Hematopoietic multipotent progenitor cell treated with erythropoietin and hydrocortisone succinate and interleukin-3 and kit ligand, for 4 days (in vitro differentiated cells): Measurements from ENCODE around the gene S100P.

Experiments
- DNase-seq: peaks from one replicate; pipeline ENCODE4 v3.0.0-alpha.2; 2015

The S100P gene

DNA sequence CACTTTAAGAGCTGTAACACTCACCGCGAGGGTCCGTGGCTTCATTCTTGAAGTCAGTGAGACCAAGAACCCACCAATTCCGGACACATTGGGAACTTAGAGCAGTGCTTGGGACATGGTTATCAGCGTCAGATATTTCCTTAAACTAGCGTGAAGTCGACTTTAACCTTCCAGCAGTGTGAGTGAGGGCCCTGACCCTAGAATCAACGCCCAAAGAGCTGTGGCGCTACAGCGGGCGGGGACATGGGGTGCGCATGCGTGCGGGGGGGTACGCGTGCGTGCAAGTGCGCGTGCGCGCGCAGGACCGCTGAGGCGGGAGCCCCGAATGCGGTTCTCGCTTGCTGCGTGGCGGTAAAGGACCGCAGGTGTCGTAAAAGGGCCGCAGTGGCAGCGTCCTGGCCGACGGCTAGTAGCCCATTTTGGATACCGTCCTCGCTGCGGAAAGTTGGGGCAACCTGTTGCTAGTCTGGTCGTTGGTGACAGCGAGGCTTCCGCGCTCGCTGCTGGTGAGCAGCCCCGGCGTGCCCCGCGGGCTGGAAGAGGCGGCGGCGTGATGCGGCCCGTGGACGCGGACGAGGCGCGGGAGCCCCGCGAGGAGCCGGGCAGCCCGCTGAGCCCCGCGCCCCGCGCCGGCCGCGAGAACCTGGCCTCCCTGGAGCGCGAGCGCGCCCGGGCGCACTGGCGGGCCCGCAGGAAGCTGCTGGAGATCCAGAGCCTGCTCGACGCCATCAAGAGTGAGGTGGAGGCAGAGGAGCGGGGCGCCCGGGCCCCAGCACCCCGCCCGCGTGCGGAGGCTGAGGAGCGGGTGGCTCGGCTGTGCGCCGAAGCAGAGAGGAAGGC, 19.8 kb upstream of the S100P start:
- peak; percentile 98 for DNase-seq

DNA sequence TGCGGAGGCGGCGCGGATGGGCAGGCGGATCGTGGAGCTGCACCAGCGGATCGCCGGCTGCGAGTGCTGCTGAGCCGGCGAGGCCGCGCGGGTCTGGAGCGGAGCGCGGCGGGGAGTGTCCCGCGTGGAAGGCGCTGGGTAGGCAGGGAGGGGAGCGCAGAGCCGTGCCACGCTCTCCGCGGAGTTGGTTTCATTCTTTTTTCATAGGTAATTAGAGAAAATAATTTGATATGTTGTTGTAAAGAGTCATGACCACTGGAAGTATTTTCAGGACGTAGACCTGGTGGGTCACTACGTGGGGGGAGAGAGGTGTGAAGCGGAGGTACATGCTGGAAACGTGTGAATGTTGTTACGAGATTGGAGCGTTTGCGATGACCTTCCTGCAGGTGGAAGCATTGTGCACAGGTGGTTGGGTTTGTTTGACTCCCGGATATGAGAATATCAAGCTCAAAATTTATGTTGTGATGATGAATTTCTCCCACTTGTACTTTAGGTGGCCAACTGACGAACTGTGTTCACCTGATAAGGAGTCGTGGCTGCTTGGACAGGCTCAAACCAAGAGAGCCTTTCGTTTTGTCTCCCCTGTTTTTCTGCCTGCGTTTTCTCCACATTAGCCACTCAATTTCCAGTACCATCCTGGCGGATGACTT, 19.1 kb upstream of the S100P start:
- DNase-seq = peak; percentile 81

DNA sequence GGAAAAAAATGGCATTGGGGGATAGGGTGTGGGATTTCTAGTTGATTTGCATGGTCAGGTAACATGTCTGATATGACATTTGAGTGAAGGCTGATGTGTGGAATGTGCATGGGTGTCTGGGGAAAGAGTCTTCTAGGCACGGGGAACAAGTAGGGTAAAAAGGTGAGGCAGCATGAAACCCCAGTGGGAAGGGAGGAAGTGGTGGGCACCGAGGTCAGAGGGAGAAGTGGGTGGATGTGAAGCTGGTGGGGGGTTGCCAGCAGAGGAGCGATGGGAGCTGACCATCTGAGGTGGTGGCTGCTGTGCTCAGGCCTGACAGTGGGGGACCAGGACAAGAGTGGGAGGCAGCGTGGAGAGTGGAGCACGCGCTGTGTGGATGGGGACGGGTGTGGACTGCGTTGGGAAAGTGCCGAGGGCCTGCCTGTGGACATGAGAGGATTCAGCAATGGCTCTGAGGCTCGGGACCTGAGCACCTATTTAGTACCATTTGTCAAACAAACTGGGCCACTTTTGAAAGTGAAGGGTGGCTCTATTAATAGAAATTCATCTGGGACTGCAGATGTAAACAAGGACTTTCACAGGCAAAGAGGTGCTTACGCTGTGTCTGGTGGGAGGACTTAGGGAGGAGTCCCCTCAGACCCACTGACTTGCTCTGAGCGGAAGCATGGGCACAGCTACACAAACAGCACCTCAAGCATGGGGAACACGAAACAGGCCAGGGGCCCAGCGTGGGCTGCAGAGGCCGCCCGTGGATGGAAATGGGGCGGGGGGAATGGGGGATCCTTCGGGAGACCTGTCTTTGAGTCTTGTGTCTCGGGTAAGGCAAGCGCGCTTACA, 16.7 kb upstream of the S100P start:
- no peak for DNase-seq

DNA sequence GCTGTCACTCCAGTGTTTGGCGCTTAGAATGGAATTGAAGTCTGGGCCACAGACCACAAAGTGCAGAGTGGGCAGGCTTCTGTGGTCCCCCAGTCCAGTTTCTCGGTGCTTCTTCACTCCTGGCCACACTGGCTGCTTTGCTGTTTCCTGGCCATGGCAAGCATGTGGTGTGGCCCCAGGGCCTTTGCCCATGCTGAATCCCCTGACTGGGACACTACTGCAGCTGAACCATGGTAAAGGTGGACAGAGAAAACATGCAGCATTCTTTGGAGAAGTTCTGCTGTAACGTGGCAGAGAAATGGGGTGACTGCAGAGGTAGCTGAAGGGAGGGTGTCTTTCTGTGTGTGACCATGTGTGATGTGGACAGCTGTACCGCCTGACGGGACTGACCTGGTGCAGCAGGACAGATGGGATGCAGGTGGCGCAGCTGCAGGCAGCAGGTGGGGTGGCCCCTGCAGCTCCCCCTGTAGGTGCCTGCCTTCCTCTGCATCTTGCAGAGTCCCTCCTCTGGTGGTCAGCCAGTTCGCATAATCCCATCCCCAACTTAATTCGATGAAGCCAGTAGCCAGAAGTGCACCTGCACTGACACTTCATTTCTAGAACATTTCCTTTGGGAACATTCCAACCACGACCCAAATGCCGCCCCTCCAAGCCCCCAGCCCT, 13.2 kb upstream of the S100P start:
- DNase-seq = no peak

DNA sequence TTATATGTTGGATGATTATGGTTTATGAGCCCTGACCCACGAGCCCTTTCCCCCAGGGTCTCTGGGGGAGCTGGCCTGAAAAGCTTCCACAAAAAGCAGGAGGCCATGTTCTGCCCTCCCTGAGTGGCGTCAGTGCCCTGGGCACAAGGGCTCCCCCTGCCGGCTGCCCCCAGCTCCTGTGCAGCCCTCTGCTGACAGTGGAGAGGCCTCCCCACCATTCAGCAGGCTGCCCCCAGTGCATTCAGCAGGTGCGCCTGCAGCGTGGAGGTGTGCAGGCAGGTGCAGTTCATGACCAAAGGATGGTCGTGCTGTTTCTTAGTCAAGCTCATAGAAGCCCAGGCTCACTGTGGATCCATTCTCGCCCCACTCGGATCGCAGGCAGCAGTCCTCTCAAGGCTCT, 12.5 kb upstream of the S100P start:
- no peak for DNase-seq

DNA sequence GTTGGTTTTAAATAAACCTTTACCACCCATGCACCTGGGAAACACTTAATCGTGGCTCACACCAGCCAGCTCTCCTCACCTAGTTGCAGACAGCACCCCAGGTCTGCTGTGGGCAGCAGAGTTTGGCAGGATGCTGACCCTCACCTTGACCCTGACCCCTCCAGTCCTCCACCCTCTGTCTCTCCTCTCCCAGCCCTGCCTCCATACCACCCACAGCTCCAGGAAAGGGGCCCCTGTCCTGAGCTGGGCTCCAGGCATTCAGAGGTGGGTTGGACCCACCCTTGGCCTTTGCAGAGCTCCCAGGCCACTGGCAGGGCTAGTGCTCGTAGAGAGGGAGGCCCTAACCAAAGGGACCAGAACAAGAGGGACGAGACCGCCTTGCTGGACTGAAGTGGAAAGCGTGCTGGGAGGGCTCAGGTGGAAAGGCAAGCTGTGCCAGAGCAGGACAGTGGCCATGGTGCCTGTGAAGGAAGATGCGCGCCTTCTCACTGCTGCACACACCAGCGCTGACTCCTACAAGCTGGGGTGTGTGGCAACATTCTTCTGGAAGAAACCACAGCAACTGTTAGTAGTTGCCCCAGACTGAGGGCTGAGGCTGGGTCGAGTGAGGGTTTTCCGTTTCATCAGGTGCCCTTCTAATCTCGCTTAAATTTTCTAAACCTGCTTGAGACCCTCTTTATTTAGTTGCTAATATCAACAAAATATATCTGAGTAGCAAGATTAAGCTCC, 10.7 kb upstream of the S100P start:
- DNase-seq = peak; percentile 75

DNA sequence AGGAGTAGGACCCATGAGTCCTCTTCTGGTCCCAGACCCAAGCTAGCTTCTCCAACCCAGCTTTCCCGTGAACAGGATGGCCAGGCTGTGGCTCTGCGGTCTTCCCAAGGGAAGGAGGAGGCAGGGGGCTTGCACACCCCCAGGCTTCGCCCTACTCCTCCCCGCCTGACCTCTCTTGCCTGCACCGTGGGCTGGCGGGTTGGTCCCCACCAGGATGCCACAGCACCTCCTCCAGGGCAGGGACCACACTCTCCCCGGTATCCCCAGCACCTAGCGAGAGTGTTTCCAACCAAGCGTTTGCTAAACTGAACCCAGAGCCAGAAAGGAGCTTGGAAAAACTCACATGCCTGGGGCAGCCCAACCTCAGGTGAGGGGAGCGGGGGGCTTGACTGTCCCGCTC, 9.0 kb upstream of the S100P start:
- DNase-seq = no peak

DNA sequence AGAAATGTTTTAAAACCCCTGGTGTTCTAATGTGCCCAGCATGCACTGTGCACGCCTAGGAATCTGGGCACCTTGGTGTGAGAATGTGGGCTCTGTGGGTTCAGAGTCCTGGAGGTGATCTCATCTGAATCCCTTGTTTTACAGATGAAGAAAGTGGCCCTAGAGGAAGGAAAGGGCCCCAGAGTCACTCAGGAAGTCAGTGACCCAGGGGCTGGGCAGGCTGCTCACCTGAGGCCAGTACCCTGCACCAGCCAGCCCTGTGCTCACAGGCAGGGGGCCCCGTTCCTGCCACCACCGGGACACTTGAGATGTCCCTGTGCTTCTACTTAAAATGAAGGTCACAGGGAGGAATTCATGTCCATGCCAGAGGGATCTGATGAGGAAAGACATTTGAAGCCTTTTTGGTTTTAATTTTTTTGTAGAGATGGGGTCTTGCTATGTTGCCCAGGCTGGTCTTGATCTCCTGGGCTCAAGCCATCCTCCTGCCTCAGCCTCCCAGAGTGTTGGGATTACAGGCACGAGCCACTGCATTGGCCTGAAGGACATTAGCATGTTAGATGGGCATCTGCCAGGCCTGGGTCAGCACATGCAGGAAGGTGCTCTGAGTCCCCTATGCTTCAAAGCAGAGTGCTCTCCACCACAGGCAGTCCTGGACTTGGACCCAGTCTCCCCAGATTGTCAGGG, 7.4 kb upstream of the S100P start:
- DNase-seq = no peak

DNA sequence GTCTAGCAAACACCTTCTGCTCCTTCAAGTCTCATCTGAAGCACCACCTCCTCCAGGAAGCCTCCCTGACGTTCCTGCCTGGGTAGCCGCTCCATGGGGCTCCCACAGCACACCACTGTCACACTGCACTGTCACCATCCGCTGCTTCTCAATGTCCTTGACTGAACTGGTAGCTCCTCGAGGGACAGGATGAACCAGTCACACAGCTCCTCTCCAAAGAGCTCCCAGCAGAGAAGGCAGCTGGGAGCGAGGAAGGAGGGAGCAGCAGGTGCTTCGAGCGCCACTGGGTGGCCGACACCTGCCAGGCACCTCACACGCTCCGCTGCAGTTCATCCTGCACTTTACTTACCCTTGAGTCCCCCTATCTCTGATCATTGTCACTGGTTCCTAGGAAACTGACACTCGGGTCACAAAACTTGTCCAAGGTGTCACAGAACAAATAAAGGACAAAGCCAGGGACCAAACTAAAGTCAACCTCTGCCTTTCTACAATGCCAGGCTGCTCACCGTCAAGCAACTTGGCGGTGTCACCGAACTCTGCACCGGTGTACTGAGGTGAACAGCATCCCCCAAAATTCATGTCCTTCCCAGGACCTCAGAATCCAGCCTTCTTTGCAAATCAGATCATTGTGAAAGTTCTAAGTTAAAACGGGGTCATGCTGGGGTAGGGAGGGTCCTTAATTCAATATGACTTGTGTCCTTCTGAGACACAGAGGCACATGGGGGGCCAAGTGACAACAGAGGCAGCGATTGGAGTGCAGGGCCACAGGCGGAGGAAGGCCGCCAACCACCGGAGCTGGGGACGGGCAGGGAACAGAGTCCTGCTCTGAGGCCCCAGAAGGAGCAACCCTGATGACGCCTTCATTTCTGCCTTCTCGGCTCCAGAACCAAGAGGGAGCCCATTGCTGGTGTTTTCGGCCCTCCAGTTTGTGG, 5.5 kb upstream of the S100P start:
- no peak for DNase-seq

DNA sequence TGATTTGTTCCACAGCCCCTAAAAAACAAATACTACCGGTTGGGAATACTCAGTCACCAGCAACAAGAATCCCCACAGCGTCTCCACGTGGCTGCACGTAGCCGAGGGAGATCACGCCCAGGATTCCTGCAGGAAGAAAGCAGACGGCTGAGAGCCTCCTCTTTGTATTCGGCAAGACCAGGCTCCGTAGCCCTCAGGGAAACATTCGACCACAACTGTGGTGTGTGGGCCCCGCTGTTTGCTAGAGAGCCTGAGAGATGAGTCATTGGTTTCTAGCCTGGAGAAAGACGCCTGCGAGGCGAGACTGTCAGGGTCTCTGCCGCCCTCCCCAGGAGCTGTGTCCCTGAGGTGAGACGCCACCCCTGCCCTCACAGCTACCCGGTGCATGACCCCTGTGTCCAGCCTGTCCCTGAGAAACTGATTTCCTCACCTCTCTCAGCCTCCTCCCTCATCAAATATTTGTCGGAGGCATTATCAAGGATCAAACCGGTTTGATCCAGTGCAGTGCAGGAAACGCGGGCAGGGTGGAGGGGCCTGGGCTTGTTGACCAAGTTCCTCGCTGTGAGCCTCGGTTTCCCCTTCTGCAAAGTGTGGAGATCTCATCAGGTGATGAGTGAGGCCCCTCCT, 4.7 kb upstream of the S100P start:
- DNase-seq = peak; percentile 92

DNA sequence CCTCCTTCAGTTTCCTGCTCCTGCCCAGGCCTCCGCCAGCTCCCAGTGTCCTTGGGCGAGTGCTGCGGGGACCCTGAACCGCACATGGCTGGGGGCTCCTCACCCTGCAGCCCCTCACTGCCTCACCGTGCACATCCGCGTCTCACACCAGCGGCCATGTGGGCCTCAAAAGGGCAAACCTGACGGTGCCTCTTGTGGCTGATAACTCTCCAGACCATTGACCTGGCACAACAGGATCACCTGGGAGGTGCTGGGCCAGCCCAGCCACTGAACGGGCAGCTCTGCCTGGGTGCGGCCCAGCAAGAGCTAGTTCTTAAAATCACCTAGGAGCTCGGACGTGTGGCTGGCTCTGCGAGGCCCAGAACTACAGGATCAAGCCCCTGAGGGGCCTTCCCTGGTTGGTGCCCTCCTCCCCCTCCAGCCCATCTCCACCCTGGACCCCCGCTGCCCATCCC, 4.1 kb upstream of the S100P start:
- no peak for DNase-seq

DNA sequence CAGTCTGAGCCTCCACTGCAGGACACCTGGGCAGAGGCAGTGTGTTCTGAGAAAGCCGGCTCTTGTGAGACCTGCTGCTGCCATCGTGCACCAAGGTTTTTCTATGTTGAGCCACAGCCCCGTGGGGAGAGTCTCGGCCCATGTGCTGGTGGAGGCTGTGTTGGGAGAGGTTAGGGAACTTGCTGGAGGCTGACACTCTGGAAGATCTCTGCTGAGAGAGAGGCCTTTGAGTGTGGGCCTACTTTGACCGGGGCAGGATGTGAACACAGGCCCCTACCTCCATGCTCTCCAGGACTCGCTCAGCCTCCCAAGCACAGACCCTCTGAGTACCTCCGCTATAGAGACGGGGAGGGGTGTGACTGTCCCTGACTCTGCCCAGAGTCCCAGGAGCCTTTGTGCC, 1.3 kb upstream of the S100P start:
- no peak for DNase-seq

DNA sequence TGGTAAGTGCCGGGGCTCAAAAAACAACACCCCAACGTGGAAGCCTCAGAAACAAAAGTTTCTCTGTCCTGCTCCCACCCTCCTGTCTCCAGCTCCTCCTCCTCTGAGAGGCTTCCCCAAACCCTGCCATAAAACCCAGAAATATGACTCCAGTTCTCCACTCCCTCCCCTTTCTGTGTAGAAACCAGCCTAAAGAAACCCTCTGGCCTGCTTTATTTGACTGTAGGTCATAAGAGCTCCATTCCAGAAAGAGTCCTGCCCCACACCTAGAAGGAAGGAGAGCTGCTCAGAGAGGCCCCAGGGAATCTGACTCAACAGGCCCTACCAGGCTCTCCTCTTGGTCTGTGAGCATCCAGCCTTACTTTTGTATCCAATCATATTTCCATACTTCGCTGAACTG, 872 bp upstream of the S100P start:
- DNase-seq = no peak

DNA sequence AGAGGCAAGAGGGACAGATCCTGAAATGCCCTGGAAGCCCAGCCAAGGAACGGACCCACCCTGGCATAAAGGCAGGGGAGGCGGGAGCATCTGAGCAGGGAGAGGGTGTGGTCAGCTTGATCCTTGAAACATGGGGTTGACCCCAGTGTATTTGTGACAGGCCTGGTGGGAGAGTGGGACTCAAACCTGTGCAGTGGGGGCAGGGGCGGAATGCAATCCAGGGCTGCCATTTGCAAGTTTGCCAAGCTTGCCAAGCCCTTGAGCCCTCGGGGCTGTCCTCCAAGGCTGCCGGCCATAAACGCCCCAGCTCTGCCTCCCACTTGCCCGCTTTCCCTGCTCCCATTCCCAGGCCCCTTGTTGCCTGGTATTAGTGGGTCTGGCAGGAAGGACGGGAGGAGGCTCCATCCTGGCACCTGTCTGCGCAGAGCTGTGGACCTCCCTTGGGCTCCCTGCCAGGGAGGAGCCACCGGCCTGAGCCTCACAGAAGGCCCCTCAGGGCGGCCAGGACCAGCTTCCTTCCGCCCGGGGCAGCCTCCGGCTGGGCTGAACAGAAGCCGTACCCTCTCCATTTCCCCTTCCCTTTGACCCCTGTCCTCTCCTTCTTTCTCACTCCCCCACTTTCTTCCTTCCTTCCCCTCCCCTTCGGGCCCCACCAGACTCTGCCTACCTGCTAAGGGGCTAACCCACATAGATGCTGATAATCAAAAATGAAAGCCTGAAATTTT, 661 bp downstream of the S100P start:
- no peak for DNase-seq

DNA sequence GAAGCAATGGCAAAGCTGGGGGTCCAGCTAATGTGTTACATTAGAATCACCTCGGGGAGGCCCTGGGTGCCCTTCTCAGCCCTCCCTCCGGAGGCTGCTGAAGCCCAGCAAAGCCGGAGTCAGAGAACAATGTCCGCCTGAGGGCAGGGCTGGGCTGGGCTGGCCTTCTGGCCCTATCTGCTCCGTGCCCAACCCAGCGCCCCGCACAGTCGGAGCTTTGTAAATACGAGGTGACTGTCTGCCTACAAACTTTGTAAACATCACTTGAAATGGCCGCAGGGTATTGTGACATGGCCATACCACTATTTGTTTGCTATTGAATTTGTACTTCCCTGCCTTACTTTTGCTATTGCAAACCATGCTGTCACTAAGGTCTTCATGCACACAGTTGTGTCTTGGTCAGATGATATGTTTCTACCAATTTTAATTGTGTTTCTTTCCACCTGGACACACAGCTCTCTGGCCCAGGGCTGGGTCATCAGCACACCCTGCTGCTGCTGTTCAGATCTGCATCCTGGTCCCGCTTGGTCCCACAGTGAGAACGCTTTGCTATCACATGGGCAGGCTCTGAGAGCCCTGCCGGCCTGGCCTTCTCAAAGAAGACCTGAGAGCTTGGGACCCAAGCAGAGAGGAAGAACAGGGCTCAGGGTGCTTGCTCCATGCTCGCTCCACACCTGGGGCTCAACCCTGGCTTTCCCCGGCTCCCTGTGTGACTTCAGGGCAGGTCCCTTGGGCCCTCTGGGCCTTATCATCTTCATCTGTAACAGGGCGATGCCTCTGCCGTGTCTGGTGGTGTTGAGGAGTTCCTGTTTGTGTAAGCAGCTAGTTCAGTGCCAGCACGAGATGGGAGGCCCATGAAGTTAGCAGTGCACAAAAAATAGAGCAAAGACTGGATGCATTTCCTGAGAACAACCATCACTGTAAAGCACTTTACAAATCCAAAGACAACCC, 2.3 kb downstream of the S100P start:
- DNase-seq = peak; percentile 88

DNA sequence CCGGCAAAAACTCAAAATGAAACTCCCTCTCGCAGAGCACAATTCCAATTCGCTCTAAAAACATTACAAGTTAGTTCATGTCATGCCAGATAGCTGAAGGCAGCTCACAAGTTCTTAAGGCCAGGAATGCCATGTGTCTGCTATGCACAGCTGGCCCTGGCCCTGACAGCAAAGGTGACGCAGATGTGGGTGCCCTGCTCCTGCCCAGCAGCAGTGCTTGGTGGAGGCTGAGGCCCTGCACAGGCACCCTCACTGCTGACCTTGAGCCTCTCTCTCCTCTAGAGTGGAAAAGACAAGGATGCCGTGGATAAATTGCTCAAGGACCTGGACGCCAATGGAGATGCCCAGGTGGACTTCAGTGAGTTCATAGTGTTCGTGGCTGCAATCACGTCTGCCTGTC, 2.9 kb downstream of the S100P start:
- DNase-seq = no peak

DNA sequence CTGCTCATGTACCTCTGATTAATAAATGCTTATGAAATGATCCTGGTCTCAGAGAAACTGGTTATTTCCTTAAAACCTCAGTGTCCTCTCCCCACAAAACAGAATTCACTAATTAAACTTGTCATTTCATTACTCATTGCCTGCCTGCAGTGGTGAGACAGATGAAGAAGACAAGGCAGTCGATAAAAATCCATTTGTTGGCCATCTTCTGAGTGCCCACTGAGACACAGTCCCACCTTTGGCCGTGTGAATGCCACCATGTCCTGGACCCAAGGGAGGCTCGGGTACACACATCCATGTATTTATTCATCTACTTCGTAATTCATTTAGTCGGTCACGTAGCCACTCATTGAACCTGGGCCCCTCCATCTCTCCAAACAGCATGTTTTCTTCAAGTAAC, 3.5 kb downstream of the S100P start:
- DNase-seq = no peak

DNA sequence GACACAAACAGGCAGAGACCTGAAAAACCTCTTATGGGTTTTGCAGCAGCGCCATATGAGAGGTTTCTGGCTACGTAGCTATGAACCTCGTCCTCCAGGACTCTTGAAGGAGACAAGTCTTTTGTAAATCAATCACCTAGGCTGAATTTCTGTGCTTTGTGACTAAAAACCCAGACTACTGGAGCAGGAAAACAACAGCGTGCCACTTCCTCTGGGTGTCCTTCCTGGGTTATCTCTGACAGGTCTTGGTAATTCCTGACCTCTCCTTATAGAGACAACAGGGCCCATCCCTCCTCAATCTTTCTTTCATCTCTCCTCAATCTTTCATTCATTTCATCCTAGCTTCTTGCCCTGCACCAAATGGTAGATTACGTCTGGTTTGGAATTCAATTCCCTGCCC, 5.7 kb downstream of the S100P start:
- no peak for DNase-seq
